GM04504 (cell line): ENCODE data around the gene ZNF846.
A peak's percentile ranks its signal among the peaks of the same experiment; 100 is the strongest.
"Not testable (repeated sequence)": the region's sequence is repeated elsewhere in the genome, so short reads cannot be mapped to it uniquely, and the experiment has no call there.

Experiments
- DNase-seq: peaks from one replicate; pipeline ENCODE4 v3.0.0-alpha.2; 2012; ENCODE audit warnings: low read depth

The ZNF846 gene

DNA sequence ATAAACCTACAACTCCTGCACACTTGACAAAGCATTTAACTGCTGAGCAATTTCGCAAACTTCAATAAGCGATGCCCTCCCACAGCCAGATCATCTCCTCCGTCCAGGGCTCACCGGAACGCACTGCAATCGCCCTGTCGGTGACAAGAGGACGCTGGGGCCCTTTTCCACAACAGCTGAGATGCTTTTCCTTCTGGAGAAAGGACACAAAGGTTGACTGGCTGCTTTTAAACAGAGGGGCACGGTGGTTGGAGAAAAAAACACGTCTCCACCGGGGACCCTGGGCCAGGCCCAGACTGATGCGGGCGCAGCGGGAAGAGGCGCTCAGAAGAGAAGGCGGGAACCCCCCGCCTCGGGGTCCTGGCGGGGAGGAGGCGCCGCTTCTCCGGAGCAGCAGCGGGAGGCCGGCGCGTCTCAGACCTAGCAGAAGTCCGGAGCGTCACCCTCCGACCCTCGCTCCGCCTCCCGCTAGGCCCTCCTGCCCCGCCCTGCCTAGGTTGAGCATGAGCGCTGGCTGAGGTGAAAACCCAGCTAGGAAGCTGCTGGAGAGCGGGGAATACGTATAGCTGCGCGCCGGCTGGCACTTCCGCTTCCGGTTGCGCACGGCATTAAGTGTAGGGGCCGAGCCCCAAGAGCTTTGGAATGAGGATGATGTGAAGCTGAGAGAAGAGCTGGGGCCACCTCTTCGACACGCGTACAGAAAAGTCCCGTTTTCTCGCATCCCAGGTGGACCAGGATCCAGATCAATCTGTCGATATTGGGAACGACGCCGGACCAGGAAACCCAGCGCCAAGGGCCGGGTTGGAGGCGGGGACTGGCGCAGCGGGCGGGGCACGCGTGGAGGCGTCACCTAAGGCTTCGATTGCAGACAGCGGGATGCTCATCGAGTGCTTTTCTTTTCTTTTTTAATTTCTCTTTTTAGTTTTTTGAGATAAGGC is at the start of gene ZNF846:
ZNF846 (minus strand) TSS at position 564 of the 938 bp plus-strand sequence. CDS start 3,788 bp downstream, outside the sequence.
- DNase-seq = peak; percentile 89

DNA sequence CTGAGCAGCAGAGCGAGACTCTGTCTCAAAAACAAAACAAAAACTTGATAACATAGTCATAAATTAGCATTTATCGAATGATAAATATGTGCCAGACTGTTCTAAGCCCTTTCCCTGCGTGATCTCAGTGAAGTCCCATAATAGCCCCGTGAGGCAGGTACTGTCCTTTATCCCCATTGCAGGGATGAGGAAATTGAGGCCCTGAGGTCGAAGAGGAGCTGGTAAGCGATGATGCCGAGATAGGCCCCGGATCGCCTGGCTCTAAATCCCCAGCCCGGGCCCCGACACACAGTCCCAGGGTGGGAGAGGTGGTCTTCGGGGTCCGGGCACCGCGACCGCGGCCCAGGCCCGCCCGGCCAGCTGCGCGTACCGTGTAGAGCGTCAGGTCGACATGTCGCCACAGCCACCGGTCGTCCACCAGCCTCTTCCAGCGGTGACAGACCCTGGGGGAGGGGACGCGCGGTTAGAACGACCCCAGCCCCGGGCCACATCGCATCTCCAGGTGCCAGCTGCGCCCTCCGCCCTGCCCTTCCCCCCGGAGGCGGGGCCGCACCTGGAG is 49.7 kb upstream of the ZNF846 start:
- no peak for DNase-seq

GRCh38 chr19:9811139-9811538 is 42.6 kb upstream of the ZNF846 start:
- no peak for DNase-seq

DNA sequence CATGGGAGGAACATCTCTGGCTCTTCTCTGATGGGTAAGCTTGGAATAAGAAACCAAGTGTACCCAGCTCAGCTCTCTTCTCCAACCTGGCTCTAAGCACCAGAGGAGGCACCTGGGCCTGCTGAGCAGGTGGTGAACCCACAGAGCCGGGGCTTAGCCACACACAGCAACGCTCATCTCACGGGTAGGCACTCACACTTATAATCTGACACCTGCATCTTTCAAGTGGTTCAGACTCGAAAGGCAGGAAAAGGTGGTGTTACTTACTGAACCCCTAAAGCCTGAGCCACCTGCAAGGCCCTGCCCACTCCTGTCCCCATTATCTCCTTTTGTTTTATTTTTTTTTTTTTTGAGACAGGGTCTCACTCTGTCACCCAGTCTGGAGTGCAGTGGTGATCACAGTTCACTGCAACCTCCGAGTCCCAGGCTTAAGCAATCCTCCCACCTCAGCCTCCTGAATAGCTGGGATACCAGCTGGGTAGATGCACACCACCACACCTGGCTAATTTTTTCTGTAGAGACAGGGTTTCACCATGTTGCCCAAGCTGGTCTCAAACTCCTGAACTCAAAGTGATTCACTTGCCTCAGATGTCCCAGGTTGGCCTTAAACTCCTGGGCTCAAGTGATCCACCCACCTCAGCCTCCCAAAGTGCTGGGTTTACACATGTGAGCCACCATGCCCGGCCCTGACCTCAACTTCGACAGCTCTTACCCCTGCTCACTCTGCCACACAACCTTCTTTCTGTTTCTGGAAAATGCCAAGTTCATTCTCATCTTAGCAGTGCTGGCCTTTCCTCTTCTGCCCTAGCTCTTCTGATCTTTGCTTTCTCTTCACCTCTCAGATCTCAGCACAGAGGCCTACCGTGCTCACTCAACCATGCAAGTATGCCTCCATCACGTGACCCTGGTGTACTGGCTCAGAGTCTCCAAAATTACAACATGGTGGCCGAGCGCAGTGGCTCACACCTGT is 40.6 kb upstream of the ZNF846 start:
- DNase-seq = no peak

DNA sequence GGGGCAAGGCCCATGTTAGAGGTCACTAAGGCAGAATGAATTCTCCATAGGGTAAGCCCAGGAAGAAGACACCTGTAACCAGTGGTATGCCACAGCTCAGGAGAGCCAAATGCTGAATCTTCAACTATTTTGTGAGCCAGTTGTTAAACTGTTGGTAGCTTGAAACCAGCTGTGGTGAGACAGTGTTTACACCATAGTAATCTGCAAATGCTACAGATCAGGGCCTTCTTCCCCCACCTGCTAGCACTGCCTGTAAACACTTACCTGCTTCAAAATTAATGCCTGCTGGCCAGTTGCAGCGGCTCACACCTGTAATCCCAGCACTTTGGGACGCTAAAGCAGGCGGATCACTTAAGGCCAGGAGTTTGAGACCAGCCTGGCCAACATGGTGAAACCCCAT is 38.3 kb upstream of the ZNF846 start:
- DNase-seq = no peak

- DNase-seq = no peak
Measured at GRCh38 chr19:9801976-9802375, 33.4 kb upstream of the ZNF846 start.

- no peak for DNase-seq
Measured at GRCh38 chr19:9799162-9799561, 30.6 kb upstream of the ZNF846 start.

DNA sequence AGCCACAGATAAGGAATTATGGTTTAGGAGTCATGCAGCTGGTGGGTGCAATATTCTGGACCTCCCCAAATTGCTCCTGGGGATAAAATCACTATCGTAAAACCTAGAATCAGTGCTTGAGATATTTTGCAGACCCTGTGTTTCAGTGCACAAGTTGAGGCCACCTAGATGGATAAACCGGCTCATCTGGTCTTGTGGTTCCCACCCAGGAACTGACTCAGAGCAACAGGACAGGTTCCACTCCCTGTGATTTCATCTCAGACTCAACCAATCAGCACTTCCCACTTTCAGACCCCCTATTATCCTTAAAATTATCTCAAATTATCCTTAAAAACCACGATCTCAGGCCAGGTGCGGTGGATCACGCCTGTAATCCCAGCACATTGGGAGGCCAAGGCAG is 29.3 kb upstream of the ZNF846 start:
- DNase-seq = no peak

DNA sequence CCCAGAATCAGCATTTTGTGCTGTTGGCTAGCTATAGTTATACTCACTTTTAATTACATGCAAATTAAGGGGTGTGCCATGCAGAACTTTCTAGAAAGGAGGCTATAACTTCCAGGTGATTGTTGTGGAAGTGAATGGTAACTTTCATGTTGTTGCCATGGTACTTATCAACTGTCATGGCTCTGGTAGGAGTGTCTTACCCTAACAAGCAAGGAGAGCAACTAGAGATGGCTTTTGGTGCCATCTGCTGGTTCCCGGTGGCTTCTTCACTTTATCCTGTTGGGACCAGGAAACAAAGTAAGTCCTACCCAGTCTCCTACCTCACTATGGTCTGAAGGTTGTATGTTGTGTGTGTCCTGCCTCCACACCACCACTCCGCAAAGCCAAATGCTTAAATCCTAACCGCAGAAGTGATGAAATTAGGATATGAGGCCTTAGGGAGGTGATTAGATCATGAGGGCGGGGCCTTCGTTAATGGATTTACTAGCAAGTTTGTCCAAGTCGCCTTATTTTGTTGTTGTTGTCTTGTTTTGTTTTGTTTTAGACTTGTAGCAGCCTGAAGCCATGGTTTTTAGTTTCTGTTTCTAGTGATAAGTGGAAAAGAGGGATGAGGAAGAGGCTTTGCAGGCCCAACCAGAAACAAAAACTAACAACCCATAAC is 27.7 kb upstream of the ZNF846 start:
- DNase-seq = peak; percentile 72

- no peak for DNase-seq
Measured at GRCh38 chr19:9793071-9793591, 24.6 kb upstream of the ZNF846 start.

DNA sequence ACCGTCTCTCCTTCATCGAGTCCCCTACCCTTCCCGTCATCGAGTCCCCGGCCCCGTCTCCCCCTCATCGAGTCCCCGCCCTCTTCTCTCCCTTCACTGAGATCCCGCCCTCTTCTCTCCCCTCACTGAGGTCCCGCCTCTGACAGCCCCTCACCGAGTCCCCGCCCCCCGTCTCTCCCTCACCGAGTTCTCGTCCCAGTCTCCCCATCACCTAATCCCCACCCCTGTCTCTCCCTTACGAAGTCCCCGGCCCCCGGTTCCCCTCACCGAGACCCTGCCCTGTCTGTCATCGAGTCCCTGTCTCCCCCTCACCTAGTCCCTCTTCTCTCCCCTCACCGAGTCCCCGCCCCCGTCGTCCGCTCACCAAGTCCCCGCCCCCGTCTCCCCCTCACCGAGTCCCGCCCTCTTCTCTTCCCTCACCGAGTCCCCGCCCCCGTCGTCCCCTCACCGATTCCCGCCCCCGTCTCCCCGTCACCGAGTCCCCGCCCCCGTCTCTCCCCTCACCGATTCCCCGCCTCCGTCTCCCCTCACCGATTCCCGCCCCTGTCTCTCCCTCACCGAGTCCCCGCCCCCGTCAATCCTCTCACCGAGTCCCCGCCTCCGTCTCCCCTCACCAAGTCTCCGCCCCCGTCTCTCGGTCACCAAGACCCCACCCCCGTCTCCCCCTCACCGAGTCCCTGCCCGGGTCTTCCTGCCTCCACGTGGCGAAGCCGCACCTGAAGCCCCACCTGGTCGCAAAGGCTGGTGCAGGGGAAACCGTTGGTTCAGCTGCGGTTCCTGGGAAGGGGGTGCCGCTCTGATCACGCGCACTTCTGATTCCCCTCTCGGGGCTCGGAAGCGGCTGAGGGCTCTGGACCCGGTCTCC is 23.9 kb upstream of the ZNF846 start:
- DNase-seq = peak; percentile 84

GRCh38 chr19:9791552-9792205 is 23.1 kb upstream of the ZNF846 start:
- peak; percentile 92 for DNase-seq

DNA sequence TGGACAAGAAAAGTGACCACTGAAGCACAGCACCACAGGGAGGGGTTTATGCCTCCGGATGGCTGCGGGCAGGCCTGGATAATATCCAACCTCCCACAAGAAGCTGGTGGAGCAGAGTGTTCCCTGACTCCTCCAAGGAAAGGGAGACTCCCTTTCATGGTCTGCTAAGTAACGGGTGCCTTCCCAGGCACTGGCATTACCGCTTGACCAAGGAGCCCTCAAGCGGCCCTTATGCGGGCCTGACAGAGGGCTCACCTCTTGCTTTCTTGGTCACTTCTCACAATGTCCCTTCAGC is 22.5 kb upstream of the ZNF846 start:
- DNase-seq = not testable (repeated sequence)

DNA sequence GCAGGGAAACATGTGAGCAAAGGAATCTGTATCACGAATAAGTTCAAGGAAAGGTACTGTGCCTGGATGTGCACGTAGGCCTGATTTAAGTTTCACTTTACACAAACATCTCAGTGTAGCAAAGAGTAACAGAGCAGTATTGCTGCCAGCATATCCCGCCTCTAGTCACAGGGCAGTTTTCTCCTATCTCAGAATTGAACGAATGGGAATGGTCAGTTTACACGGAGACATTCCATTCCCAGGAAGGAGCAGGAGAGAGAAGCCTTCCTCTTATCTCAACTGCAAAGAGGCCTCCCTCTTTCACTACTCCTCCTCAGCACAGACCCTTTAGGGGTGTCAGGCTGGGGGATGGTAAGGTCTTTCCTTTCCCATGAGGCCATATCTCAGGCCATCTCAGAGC is 21.0 kb upstream of the ZNF846 start:
- DNase-seq = not testable (repeated sequence)

DNA sequence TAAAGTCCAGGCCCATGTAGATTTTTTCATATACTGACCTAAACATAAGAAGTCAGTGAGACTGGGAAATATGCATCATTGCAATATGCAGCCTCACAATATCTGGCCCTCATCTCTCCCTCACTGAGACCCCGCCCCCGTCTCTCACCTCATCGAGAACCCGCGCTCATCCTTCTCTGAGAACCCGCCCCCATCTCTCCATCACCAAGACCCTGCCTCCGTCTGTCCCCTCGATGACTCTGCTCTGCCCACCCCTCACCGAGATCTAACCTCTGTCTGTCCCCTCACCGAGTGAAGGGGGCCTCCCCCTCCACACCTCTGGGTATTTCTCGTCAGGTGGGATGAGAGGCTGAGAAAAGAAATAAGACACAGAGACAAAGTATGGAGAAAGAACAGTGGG is 20.5 kb upstream of the ZNF846 start:
- no peak for DNase-seq

GRCh38 chr19:9788604-9789003 is 20.1 kb upstream of the ZNF846 start:
- DNase-seq = not testable (repeated sequence)

DNA sequence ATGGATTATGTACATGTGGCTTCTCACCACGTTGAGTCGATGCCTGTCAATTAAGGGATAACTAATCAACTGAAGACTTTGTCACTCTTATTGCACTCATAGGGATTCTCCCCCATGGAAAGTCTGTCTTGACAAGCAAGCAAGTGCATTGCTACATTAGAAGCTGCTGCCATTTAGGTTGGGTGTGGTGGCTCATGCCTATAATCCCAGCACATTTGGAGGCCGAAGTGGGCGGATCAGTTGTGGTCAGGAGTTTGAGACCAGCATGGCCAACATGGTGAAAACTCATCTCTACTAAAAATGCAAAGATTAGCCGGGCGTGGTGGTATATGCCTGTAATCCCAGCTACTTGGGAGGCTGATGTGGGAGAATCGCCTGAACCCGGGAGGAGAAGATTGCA is 18.3 kb upstream of the ZNF846 start:
- no peak for DNase-seq

DNA sequence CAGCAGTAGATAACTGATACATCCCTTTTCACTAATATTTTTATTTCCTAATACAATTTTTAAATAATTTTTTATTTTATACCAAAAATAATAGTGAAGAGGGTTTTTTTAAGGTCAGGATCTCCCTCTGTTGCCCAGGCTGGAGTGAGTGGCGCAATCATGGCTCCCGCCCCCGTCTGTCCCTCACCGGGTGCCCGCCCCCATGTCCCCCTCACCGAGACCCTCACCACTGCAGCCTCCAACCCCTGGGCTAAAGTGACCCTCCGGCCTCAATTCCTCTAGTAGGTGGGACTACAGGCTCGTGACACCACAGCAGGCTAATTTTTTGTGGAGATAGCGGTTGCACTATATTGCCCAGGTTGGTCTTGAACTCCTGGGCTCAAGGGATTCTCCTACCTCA is 17.8 kb upstream of the ZNF846 start:
- no peak for DNase-seq

GRCh38 chr19:9785367-9786331 is 17.1 kb upstream of the ZNF846 start:
- DNase-seq = peak; percentile 82
